WTC11 (cell line): ENCODE results near the gene STON1. TPM values are rescaled to one million over a fixed set of nuclear protein-coding genes. Genes with fewer than 3 reads are reported as not detected.
"Not testable (repeated sequence)": the region's sequence is repeated elsewhere in the genome, so short reads cannot be mapped to it uniquely, and the experiment has no call there.

Source experiments
- ATAC-seq: fragments of 200-7000 bp; cut with Tn5 transposase; 2 replicates; pipeline ENCODE4 v1.10.0; 2021; ENCODE audit warnings: mild to moderate bottlenecking, moderate library complexity
- CTCF ChIA-PET: fragments of 300-600 bp; sonication (Branson Sonifier 250); formaldehyde crosslinking; loops from one replicate; lab custom pipeline; 2021; ENCODE audit warnings: antibody characterized with exemption; lab: Charles Lee
- POLR2A ChIA-PET: fragments of 350-600 bp; sonication (Branson Sonifier 250); formaldehyde crosslinking; loops from one replicate; lab custom pipeline; 2021; ENCODE audit warnings: antibody characterized with exemption; lab: Charles Lee
- DNase-seq: peaks from one replicate; pipeline ENCODE4 v3.0.0; 2021; ENCODE audit warnings: low spot score
- H3K27ac Mint-ChIP-seq: 2 replicates; pipeline ENCODE4 v1.8.0; 2021; ENCODE audit warnings: mixed read lengths
- H3K27me3 Mint-ChIP-seq: 2 replicates; pipeline ENCODE4 v1.8.0; 2021; ENCODE audit warnings: low read depth, mild to moderate bottlenecking, moderate library complexity, mixed read lengths
- H3K36me3 Mint-ChIP-seq: 2 replicates; pipeline ENCODE4 v1.8.0; 2021; ENCODE audit warnings: mixed read lengths
- H3K4me1 Mint-ChIP-seq: 2 replicates; pipeline ENCODE4 v1.8.0; 2022; ENCODE audit warnings: mixed read lengths
- H3K4me3 Mint-ChIP-seq: 2 replicates; pipeline ENCODE4 v1.8.0; 2021; ENCODE audit warnings: mild to moderate bottlenecking, moderate library complexity, mixed read lengths
- H3K9me3 Mint-ChIP-seq: 2 replicates; pipeline ENCODE4 v1.8.0; 2021; ENCODE audit warnings: mixed read lengths
- CBFB ChIP-seq: sonication (generic); formaldehyde crosslinking; IDR thresholded peaks from 2 replicates; pipeline ENCODE4 v1.8.1; 2022; ENCODE audit warnings: mild to moderate bottlenecking, low read depth, missing genetic modification reagents
- CREB1 ChIP-seq: sonication (generic); formaldehyde crosslinking; IDR thresholded peaks from 2 replicates; pipeline ENCODE4 v1.8.0; 2023; ENCODE audit warnings: mild to moderate bottlenecking, missing genetic modification reagents
- ETV6 ChIP-seq: sonication (generic); formaldehyde crosslinking; IDR thresholded peaks from 2 replicates; pipeline ENCODE4 v1.8.1; 2022; ENCODE audit warnings: mild to moderate bottlenecking, missing genetic modification reagents
- GTF2I ChIP-seq: fragments of 250-450 bp; sonication (Bioruptor Pico); conservative IDR thresholded peaks from 2 replicates; pipeline ENCODE4 v1.4.0; 2021; ENCODE audit warnings: mild to moderate bottlenecking
- HMGA2 ChIP-seq: fragments of 250-450 bp; sonication (Bioruptor Pico); IDR thresholded peaks from 2 replicates; pipeline ENCODE4 v1.4.0; 2021; ENCODE audit warnings: mild to moderate bottlenecking, moderate library complexity
- JAZF1 ChIP-seq: fragments of 250-450 bp; sonication (Bioruptor Pico); IDR thresholded peaks from 2 replicates; pipeline ENCODE4 v1.9.0; 2021; ENCODE audit warnings: moderate library complexity, mild to moderate bottlenecking, inconsistent platforms
- NR3C1 ChIP-seq: sonication (generic); formaldehyde crosslinking; conservative IDR thresholded peaks from 2 replicates; pipeline ENCODE4 v1.8.1; 2023; ENCODE audit warnings: low read depth, mild to moderate bottlenecking, missing genetic modification reagents
- OVOL2 ChIP-seq: fragments of 250-450 bp; sonication (Bioruptor Pico); IDR thresholded peaks from 2 replicates; pipeline ENCODE4 v1.9.0; 2021; ENCODE audit warnings: mild to moderate bottlenecking, borderline replicate concordance
- RELA ChIP-seq: sonication (generic); formaldehyde crosslinking; IDR thresholded peaks from 2 replicates; pipeline ENCODE4 v1.8.1; 2022; ENCODE audit warnings: missing genetic modification reagents, mild to moderate bottlenecking, borderline replicate concordance
- TEAD1 ChIP-seq: sonication (generic); formaldehyde crosslinking; IDR thresholded peaks from 2 replicates; pipeline ENCODE4 v1.8.0; 2022; ENCODE audit warnings: mild to moderate bottlenecking, missing genetic modification reagents
- ZNF121 ChIP-seq: sonication (generic); formaldehyde crosslinking; IDR thresholded peaks from 2 replicates; pipeline ENCODE4 v1.8.0; 2023; ENCODE audit warnings: missing genetic modification reagents
- ZNF138 ChIP-seq: sonication (generic); formaldehyde crosslinking; conservative IDR thresholded peaks from 2 replicates; pipeline ENCODE4 v1.8.1; 2022; ENCODE audit warnings: mild to moderate bottlenecking, moderate library complexity, missing genetic modification reagents
- ZNF396 ChIP-seq: fragments of 250-450 bp; sonication (Bioruptor Pico); IDR thresholded peaks from 2 replicates; pipeline ENCODE4 v1.8.0; 2021; ENCODE audit warnings: mild to moderate bottlenecking, moderate library complexity, borderline replicate concordance
- ZNF416 ChIP-seq: fragments of 250-450 bp; sonication (Bioruptor Pico); IDR thresholded peaks from 2 replicates; pipeline ENCODE4 v1.9.0; 2021; ENCODE audit warnings: mild to moderate bottlenecking, inconsistent platforms
- ZNF512 ChIP-seq: sonication (generic); formaldehyde crosslinking; IDR thresholded peaks from 2 replicates; pipeline ENCODE4 v1.8.1; 2022; ENCODE audit warnings: missing genetic modification reagents, borderline replicate concordance
- total RNA-seq: library from RNA; stranded (reverse); gene quantifications from 3 replicates; pipeline ENCODE4 v1.2.3, GENCODE V29; 2021
- TF ChIP-seq, protein P1 (sequence below): sonication (generic); formaldehyde crosslinking; IDR thresholded peaks from 2 replicates; pipeline ENCODE4 v1.8.0; 2023; ENCODE audit warnings: missing genetic modification reagents, mild to moderate bottlenecking, borderline replicate concordance
- TF ChIP-seq, protein P2 (sequence below): sonication (generic); formaldehyde crosslinking; IDR thresholded peaks from 2 replicates; pipeline ENCODE4 v1.8.1; 2023; ENCODE audit warnings: mild to moderate bottlenecking, missing genetic modification reagents, moderate library complexity
- TF ChIP-seq, protein P3 (sequence below): sonication (generic); formaldehyde crosslinking; IDR thresholded peaks from 2 replicates; pipeline ENCODE4 v1.8.1; 2023; ENCODE audit warnings: mild to moderate bottlenecking, missing genetic modification reagents, moderate library complexity
- TF ChIP-seq, protein P4 (sequence below): fragments of 250-450 bp; sonication (Bioruptor Pico); IDR thresholded peaks from 2 replicates; pipeline ENCODE4 v1.9.0; 2021; ENCODE audit warnings: mild to moderate bottlenecking

STON1 gene
- total RNA-seq, 1 experiment from 2014 or later, result 11.0 TPM

GRCh38 chr2:48592067-48592466 lies 62.1 kb downstream of the STON1 start:
- H3K4me1 Mint-ChIP-seq, result peaks cover 17% of the 10 kb centered on the region
- H3K27ac Mint-ChIP-seq, result no peak overlapping the region
- no peak overlapping the region for H3K4me3 Mint-ChIP-seq
- ChIA-PET POLR2A (no interaction called here), CTCF (interaction anchor here (1.2 to 1.7 kb wide), 3 partner anchors 8 to 485 kb away, joined by 3 to 5 read pairs (median 3); no protein-coding TSS in a partner anchor)
- H3K9me3 Mint-ChIP-seq, result no peaks in the 10 kb centered on the region
- H3K27me3 Mint-ChIP-seq, result peaks cover 3% of the 10 kb centered on the region; the same call in 1 of the 2 replicates
- H3K36me3 Mint-ChIP-seq, result 0 out of 2 replicates have a peak, but pooled peaks cover 3% of the 10 kb centered on the region
- ATAC-seq (no peak), DNase-seq (no peak)
- TF ChIP-seq OVOL2 (CRISPR knock-in tag) (no peak), HMGA2 (CRISPR knock-in tag) (no peak), CREB1 (no peak), RELA (CRISPR knock-in tag) (no peak), ZNF416 (CRISPR knock-in tag) (no peak), JAZF1 (CRISPR knock-in tag) (no peak), TEAD1 (CRISPR knock-in tag) (no peak), NR3C1 (no peak), ZNF396 (CRISPR knock-in tag) (no peak), ETV6 (no peak), CBFB (CRISPR knock-in tag) (no peak), ZNF138 (no peak), ZNF512 (CRISPR knock-in tag) (no peak)
- TF ChIP-seq, protein P1, sequence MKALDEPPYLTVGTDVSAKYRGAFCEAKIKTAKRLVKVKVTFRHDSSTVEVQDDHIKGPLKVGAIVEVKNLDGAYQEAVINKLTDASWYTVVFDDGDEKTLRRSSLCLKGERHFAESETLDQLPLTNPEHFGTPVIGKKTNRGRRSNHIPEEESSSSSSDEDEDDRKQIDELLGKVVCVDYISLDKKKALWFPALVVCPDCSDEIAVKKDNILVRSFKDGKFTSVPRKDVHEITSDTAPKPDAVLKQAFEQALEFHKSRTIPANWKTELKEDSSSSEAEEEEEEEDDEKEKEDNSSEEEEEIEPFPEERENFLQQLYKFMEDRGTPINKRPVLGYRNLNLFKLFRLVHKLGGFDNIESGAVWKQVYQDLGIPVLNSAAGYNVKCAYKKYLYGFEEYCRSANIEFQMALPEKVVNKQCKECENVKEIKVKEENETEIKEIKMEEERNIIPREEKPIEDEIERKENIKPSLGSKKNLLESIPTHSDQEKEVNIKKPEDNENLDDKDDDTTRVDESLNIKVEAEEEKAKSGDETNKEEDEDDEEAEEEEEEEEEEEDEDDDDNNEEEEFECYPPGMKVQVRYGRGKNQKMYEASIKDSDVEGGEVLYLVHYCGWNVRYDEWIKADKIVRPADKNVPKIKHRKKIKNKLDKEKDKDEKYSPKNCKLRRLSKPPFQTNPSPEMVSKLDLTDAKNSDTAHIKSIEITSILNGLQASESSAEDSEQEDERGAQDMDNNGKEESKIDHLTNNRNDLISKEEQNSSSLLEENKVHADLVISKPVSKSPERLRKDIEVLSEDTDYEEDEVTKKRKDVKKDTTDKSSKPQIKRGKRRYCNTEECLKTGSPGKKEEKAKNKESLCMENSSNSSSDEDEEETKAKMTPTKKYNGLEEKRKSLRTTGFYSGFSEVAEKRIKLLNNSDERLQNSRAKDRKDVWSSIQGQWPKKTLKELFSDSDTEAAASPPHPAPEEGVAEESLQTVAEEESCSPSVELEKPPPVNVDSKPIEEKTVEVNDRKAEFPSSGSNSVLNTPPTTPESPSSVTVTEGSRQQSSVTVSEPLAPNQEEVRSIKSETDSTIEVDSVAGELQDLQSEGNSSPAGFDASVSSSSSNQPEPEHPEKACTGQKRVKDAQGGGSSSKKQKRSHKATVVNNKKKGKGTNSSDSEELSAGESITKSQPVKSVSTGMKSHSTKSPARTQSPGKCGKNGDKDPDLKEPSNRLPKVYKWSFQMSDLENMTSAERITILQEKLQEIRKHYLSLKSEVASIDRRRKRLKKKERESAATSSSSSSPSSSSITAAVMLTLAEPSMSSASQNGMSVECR (CRISPR knock-in tag), result no peak
- TF ChIP-seq, protein P2, sequence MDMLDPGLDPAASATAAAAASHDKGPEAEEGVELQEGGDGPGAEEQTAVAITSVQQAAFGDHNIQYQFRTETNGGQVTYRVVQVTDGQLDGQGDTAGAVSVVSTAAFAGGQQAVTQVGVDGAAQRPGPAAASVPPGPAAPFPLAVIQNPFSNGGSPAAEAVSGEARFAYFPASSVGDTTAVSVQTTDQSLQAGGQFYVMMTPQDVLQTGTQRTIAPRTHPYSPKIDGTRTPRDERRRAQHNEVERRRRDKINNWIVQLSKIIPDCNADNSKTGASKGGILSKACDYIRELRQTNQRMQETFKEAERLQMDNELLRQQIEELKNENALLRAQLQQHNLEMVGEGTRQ (CRISPR knock-in tag), result no peak
- TF ChIP-seq, protein P3, sequence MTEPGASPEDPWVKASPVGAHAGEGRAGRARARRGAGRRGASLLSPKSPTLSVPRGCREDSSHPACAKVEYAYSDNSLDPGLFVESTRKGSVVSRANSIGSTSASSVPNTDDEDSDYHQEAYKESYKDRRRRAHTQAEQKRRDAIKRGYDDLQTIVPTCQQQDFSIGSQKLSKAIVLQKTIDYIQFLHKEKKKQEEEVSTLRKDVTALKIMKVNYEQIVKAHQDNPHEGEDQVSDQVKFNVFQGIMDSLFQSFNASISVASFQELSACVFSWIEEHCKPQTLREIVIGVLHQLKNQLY (CRISPR knock-in tag), result no peak

DNA sequence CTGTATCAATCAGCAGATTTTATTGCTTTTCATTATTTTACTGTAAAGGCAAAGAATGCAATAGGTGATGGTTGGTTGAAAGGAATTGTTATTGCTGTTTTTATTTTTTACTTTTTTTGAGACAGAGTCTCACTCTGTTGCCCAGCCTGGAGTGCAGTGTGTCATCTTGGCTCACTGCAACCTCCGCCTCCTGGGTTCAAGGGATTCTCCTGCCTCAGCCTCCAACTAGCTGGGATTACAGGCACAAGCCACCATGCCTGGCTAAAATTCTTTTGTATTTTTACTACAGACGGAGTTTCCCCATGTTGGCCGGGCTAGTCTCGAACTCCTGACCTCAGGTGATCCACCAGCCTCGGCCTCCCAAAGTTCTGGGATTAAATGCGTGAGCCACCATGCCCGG lies 66.8 kb downstream of the STON1 start:
- POLR2A ChIA-PET, H3K4me3 Mint-ChIP-seq, ATAC-seq, CTCF ChIA-PET, H3K27me3 Mint-ChIP-seq, H3K36me3 Mint-ChIP-seq, H3K4me1 Mint-ChIP-seq, H3K9me3 Mint-ChIP-seq, H3K27ac Mint-ChIP-seq, DNase-seq: not testable (repeated sequence)
- TF ChIP-seq, protein P4, sequence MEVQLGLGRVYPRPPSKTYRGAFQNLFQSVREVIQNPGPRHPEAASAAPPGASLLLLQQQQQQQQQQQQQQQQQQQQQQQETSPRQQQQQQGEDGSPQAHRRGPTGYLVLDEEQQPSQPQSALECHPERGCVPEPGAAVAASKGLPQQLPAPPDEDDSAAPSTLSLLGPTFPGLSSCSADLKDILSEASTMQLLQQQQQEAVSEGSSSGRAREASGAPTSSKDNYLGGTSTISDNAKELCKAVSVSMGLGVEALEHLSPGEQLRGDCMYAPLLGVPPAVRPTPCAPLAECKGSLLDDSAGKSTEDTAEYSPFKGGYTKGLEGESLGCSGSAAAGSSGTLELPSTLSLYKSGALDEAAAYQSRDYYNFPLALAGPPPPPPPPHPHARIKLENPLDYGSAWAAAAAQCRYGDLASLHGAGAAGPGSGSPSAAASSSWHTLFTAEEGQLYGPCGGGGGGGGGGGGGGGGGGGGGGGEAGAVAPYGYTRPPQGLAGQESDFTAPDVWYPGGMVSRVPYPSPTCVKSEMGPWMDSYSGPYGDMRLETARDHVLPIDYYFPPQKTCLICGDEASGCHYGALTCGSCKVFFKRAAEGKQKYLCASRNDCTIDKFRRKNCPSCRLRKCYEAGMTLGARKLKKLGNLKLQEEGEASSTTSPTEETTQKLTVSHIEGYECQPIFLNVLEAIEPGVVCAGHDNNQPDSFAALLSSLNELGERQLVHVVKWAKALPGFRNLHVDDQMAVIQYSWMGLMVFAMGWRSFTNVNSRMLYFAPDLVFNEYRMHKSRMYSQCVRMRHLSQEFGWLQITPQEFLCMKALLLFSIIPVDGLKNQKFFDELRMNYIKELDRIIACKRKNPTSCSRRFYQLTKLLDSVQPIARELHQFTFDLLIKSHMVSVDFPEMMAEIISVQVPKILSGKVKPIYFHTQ, result 0 out of 2 replicates have a peak, but pooled peaks have one; percentile 40
- peak; percentile 86 for TF ChIP-seq GTF2I (CRISPR knock-in tag)
- TF ChIP-seq ZNF121 (CRISPR knock-in tag), result peak; percentile 92
